ENCODE measurements around the gene VWA5B2.

Gene VWA5B2

DNA sequence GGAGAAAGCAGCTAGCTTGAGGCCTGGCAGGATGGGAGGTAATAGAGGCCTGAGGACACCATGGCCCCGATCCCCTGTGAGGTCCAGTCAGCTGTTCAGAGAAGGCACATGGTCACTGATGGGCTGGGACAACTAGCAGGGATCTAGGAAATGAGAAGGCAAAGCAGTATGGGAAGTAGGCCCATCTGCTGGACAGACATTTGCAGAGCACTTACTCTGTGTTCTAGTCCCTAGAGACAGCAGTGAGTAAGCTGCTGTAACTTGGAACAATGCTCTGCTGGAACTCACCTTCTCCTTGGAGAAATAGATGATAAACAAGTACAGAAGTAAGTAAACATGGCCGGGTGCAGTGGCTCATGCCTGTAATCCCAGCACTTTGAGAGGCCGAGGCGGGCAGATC lies 53.6 kb downstream of the VWA5B2 start:
- DNase-seq, result no peak

DNA sequence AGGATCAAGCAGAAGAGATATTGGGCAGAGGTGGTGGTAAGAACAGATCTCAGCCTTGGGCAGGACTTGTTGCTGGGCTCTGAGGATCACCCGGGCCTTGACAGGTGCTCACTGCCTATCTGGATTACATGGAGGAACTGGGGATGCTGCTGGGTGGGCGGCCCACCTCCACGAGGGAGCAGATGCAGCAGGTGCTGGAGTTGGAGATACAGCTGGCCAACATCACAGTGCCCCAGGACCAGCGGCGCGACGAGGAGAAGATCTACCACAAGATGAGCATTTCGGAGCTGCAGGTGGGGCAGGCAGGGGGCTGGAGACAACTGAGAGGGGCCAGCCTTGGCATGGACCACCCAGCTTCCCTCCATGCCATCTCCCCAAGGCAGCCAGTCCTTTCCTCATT lies 54.3 kb downstream of the VWA5B2 start:
- no peak for DNase-seq

DNA sequence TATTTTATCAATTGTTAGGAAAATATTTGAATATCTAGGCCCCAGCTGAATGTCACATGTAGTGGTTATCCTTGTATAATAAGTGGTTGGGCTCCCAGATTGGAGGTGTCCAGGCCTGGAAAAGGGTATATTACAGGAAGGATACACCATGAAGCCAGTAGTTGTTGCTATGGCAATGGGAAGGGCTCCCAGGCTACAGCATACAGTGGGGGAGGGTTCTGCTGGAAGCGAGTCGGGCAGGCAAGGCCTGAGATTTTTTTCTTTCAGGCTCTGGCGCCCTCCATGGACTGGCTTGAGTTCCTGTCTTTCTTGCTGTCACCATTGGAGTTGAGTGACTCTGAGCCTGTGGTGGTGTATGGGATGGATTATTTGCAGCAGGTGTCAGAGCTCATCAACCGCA lies 55.3 kb downstream of the VWA5B2 start:
- peak; percentile 10 for DNase-seq

DNA sequence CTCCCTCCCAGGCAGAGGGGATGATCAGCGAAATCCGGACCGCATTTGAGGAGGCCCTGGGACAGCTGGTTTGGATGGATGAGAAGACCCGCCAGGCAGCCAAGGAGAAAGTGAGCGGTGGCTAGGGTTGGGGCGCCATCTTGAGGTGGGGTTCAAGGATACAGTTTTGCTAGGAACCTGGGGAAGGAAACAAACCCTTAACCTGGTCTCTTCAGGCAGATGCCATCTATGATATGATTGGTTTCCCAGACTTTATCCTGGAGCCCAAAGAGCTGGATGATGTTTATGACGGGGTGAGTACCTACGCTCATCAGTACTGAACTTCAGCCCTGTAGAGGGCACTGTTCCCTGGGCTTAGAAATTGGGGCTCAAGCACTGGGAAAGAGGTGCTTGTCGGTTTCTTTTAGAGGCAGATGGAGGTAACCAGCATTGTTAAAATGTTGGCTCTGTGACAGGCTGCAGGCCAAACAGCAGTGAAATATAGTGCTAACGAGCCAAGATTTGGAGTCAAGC lies 60.1 kb downstream of the VWA5B2 start:
- peak; percentile 60 for DNase-seq

DNA sequence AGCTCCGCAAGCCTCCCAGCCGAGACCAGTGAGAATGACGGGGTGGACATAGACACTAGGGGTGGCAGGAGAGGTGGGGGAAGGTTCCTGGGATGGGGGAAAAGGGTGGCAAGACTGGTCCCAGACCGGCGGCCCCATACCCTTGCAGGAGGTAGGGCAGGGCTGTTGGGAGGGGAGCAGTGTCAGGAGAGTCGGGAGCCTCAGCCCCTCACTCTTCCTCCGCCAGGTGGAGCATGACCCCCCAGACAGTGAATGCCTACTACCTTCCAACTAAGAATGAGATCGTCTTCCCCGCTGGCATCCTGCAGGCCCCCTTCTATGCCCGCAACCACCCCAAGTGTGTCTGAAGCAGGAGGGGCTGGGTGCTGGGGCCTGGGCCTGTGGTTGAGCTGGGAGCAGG lies 60.9 kb downstream of the VWA5B2 start:
- DNase-seq, result no peak

DNA sequence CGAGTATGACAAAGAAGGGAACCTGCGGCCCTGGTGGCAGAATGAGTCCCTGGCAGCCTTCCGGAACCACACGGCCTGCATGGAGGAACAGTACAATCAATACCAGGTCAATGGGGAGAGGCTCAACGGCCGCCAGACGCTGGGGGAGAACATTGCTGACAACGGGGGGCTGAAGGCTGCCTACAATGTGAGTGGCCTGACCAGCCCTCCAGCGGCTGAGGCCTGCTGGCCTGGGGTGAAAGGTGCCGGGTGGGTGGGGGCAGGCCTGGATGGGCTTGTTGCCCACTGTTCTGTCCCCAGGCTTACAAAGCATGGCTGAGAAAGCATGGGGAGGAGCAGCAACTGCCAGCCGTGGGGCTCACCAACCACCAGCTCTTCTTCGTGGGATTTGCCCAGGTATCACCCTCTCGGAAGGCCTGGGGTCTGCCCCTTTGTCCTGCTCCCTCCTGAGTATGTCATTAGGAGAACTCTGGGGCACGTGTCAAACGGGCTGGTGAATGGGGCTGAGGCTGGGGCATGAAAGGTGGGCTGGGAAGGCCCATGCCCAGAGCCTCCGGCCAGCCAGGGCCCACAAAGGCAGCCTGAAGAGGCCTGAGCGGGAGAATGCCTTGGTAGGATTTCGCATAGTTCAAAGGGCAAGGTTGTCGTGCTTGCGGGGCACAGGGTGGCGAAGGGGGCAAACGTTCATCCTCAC lies 61.8 kb downstream of the VWA5B2 start:
- no peak for DNase-seq

Data from CD4-positive, alpha-beta T cell treated with Interleukin-21 for 1 hour (primary cell).